ENCODE data around the gene CBX8. TPM values are rescaled to one million over a fixed set of nuclear protein-coding genes. Genes with fewer than 3 reads are reported as not detected.

CBX8 gene
- total RNA-seq, 1 donor from 2014 or later = 3.5 TPM

GRCh38 chr17:79792984-79793923, 3.6 kb downstream of the CBX8 start:
- TF ChIP-seq CTCF (conservative IDR thresholded peaks at IDR 0.05; ENCODE audit: low read depth, low read length) = no peak
- H3K4me3 ChIP-seq (ENCODE audit: low read depth, low read length) = no peak overlapping the region
- no peak for DNase-seq (ENCODE audit: low read depth)

DNA sequence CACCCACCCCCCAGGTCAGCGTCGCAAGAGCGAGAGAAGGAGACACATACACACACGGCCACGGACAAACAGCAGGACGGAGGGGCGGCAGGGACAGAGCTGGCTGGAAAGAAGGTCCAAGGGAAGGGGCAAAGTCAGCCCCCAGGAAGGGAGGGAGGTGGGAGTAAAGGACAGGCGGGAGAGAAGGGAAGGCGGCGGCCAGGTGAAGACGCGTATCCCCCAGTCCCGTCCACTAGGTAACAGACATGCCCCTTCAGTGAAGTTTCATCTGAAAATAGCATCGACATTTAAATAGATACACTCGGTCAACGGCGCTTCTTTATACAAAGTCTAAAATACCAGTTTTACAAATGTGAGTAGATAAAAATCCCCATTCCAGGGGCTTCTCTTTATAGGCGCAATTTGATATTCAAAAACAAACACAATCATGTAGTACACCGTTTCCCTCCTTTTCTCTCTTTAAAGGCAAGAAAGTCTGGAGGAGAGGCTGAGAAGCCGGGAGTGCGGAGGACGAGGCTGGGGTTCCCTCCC, 4.5 kb downstream of the CBX8 start:
- no peak for DNase-seq (ENCODE audit: low read depth)
- no peak overlapping the region for H3K4me3 ChIP-seq (ENCODE audit: low read depth, low read length)
- no peak for TF ChIP-seq CTCF (conservative IDR thresholded peaks at IDR 0.05; ENCODE audit: low read depth, low read length)

- H3K4me3 ChIP-seq (ENCODE audit: low read depth, low read length) = no peak overlapping the region
- TF ChIP-seq CTCF (conservative IDR thresholded peaks at IDR 0.05; ENCODE audit: low read depth, low read length) = no peak
- no peak for DNase-seq (ENCODE audit: low read depth)
Observed at GRCh38 chr17:79791735-79792161, 5.1 kb downstream of the CBX8 start.

GRCh38 chr17:79790805-79791734, 5.8 kb downstream of the CBX8 start:
- DNase-seq (ENCODE audit: low read depth) = no peak
- TF ChIP-seq CTCF (conservative IDR thresholded peaks at IDR 0.05; ENCODE audit: low read depth, low read length) = no peak
- no peak overlapping the region for H3K4me3 ChIP-seq (ENCODE audit: low read depth, low read length)

DNA sequence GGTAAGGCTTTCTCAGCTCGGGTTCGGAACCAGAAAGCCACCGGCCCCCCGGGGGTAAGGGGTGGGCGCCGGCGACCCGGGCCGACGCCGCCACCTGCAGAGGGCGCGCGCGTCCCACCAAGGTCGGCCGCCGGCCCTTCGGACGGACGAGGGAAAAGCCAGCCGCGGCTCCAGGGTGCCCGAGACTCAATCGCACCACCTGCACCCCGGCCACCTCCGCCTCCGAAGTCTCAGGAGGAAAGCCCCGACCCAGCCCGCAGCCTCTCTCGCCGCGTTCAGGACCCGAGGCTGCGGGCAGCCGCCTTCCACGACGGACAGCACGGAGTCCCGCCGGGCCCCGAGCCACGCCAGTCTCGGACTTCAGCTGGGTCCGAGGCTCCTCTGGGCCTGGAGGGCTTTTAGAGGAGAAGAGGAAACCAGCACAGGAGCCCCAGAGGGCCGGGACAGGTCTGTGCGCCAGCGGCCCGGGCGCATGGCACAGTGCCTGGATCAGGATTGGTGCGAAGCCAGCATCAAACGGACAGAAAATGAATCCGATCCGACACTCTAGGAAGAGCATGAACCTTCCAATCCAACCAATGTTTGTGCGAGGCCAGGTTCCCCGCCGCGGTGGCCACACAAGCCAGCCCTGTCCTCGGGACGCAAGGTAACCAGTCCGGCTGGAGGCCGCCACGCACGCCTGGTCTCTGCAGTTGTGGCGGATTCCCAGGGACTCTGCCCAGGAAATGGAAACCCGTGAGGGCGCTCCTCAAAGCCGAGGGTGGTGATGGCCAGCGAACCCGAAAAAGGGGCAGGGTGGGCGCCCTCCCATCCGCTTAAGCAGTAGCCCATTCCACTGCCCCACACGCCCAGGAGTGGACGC, 6.7 kb downstream of the CBX8 start:
- DNase-seq (ENCODE audit: low read depth) = no peak

More for the DNA sequence above, 6.7 kb downstream of the CBX8 start:
- TF ChIP-seq CTCF (conservative IDR thresholded peaks at IDR 0.05; ENCODE audit: low read depth, low read length) = peak; percentile 62
- H3K4me3 ChIP-seq (ENCODE audit: low read depth, low read length) = no peak overlapping the region
